HepG2 (cell line): Measurements from ENCODE around the gene CARHSP1. TPM values are rescaled to one million over a fixed set of nuclear protein-coding genes. Genes with fewer than 3 reads are reported as not detected.
A peak's percentile ranks its signal among the peaks of the same experiment; 100 is the strongest.

Experiments
- CHD4 ChIP-seq: fragments of 200-600 bp; sonication (generic); IDR thresholded peaks from 2 replicates; pipeline ENCODE4 v1.7.0; 2017; ENCODE audit warnings: mild to moderate bottlenecking, low read length, borderline replicate concordance
- SIN3A ChIP-seq: IDR thresholded peaks from 2 replicates; pipeline ENCODE4 v1.6.1; 2011; ENCODE audit warnings: low read depth, mild to moderate bottlenecking, control low read depth, low read length, borderline replicate concordance
- ZFP82 ChIP-seq: sonication (generic); formaldehyde crosslinking; IDR thresholded peaks from 2 replicates; pipeline ENCODE4 v1.5.1; 2020; ENCODE audit warnings: mild to moderate bottlenecking, missing genetic modification reagents, borderline replicate concordance
- ZNF33B ChIP-seq: sonication (generic); formaldehyde crosslinking; IDR thresholded peaks from 2 replicates; pipeline ENCODE4 v1.5.1; 2020; ENCODE audit warnings: mild to moderate bottlenecking, missing genetic modification reagents
- polyA plus RNA-seq, 8 experiments: library from polyadenylated mRNA; depleted of rRNA in 3 of 8; stranded (reverse) in 7 of 8; unstranded in 1 of 8; fragments of >200 nt; fragmentation: Illumina TruSeq in 4 of 8; extraction: Trizol in 4 of 8; gene quantifications; 2 replicates each; pipeline versions ENCODE4 v1.2.1 to v1.2.3, GENCODE V29; 2011 to 2016; ENCODE audit warnings: low read depth in 4 of 8, missing spikeins in 1 of 8, mixed read lengths in 1 of 8; ENCODE audit not compliant: insufficient read depth in 1 of 8
- total RNA-seq, 5 experiments: library from RNA; depleted of rRNA; stranded (reverse); fragments of >200 nt; fragmentation: Illumina TruSeq; extraction: Trizol; gene quantifications; 2 replicates each; pipeline ENCODE4 v1.2.3, GENCODE V29; 2016; ENCODE audit warnings: low read depth in 1 of 5
- TF ChIP-seq, protein P1 (sequence below): sonication (generic); formaldehyde crosslinking; IDR thresholded peaks from one replicate; pipeline ENCODE4 v1.5.1; 2020; ENCODE audit warnings: mild to moderate bottlenecking, missing genetic modification reagents; ENCODE audit errors: not compliant biosample characterization
- TF ChIP-seq, protein P2 (sequence below): sonication (generic); formaldehyde crosslinking; IDR thresholded peaks from 2 replicates; pipeline ENCODE4 v1.5.1; 2020; ENCODE audit warnings: mild to moderate bottlenecking, missing genetic modification reagents, borderline replicate concordance
- TF ChIP-seq, protein P3 (sequence below): sonication (generic); formaldehyde crosslinking; IDR thresholded peaks from 2 replicates; pipeline ENCODE4 v1.4.0; 2020; ENCODE audit warnings: missing genetic modification reagents, mild to moderate bottlenecking, borderline replicate concordance
- TF ChIP-seq, protein P4 (sequence below): sonication (generic); formaldehyde crosslinking; IDR thresholded peaks from 2 replicates; pipeline ENCODE4 v1.8.0; 2022; ENCODE audit warnings: missing genetic modification reagents, mild to moderate bottlenecking, borderline replicate concordance

The CARHSP1 gene
- total and polyA plus RNA-seq, 2 of the 13 experiments (the other 11 are each of a cell fraction or from before 2014, with no cell fraction given) = 173 to 345 TPM

DNA sequence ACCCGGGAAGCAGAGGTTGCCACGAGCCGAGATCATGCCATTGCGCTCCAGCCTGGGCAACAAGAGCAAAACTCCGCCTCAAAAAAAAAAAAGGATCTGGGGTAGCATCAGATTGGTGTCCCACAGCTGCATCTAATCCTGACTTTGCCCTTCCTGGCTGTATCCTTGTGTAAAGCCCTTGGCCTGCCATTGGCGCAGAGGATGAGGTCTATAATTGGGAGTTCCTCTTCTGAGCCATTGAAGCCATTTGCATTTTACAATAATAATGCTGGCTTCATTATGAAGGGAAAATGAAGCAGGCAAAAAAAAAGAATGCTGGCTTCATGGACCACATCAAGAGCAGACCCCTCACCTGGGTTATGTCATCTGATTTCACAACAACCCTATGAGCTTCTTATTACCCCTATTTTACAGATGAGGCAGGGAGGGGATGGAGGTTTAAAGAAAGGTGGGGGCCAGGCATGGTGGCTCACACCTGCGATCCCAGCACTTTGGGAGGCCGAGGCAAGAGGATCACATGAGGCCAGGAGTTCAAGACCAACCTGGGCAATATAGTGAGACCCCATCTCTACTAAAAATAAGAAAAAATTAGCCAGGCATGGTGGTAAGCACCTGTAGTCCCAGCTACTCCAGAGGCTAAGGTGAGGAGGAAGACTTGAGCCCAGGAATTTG, 12.2 kb upstream of the CARHSP1 start (continued):
- TF ChIP-seq, protein P1, sequence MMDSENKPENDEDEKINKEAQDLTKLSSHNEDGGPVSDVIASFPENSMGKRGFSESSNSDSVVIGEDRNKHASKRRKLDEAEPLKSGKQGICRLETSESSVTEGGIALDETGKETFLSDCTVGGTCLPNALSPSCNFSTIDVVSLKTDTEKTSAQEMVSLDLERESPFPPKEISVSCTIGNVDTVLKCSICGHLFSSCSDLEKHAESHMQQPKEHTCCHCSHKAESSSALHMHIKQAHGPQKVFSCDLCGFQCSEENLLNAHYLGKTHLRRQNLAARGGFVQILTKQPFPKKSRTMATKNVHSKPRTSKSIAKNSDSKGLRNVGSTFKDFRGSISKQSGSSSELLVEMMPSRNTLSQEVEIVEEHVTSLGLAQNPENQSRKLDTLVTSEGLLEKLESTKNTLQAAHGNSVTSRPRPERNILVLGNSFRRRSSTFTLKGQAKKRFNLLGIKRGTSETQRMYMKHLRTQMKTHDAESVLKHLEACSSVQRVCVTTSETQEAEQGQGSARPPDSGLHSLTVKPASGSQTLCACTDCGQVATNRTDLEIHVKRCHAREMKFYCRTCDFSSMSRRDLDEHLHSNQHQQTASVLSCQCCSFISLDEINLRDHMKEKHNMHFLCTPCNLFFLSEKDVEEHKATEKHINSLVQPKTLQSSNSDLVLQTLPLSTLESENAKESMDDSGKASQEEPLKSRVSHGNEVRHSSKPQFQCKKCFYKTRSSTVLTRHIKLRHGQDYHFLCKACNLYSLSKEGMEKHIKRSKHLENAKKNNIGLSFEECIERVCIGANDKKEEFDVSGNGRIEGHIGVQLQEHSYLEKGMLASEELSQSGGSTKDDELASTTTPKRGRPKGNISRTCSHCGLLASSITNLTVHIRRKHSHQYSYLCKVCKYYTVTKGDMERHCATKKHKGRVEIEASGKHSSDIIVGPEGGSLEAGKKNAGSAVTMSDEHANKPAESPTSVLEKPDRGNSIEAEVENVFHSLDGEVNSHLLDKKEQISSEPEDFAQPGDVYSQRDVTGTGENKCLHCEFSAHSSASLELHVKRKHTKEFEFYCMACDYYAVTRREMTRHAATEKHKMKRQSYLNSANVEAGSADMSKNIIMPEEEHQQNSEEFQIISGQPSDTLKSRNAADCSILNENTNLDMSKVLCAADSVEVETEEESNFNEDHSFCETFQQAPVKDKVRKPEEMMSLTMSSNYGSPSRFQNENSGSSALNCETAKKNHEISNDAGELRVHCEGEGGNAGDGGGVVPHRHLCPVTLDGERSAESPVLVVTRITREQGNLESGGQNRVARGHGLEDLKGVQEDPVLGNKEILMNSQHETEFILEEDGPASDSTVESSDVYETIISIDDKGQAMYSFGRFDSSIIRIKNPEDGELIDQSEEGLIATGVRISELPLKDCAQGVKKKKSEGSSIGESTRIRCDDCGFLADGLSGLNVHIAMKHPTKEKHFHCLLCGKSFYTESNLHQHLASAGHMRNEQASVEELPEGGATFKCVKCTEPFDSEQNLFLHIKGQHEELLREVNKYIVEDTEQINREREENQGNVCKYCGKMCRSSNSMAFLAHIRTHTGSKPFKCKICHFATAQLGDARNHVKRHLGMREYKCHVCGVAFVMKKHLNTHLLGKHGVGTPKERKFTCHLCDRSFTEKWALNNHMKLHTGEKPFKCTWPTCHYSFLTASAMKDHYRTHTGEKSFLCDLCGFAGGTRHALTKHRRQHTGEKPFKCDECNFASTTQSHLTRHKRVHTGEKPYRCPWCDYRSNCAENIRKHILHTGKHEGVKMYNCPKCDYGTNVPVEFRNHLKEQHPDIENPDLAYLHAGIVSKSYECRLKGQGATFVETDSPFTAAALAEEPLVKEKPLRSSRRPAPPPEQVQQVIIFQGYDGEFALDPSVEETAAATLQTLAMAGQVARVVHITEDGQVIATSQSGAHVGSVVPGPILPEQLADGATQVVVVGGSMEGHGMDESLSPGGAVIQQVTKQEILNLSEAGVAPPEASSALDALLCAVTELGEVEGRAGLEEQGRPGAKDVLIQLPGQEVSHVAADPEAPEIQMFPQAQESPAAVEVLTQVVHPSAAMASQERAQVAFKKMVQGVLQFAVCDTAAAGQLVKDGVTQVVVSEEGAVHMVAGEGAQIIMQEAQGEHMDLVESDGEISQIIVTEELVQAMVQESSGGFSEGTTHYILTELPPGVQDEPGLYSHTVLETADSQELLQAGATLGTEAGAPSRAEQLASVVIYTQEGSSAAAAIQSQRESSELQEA (CRISPR knock-in tag) = peak; percentile 2
- TF ChIP-seq, protein P2, sequence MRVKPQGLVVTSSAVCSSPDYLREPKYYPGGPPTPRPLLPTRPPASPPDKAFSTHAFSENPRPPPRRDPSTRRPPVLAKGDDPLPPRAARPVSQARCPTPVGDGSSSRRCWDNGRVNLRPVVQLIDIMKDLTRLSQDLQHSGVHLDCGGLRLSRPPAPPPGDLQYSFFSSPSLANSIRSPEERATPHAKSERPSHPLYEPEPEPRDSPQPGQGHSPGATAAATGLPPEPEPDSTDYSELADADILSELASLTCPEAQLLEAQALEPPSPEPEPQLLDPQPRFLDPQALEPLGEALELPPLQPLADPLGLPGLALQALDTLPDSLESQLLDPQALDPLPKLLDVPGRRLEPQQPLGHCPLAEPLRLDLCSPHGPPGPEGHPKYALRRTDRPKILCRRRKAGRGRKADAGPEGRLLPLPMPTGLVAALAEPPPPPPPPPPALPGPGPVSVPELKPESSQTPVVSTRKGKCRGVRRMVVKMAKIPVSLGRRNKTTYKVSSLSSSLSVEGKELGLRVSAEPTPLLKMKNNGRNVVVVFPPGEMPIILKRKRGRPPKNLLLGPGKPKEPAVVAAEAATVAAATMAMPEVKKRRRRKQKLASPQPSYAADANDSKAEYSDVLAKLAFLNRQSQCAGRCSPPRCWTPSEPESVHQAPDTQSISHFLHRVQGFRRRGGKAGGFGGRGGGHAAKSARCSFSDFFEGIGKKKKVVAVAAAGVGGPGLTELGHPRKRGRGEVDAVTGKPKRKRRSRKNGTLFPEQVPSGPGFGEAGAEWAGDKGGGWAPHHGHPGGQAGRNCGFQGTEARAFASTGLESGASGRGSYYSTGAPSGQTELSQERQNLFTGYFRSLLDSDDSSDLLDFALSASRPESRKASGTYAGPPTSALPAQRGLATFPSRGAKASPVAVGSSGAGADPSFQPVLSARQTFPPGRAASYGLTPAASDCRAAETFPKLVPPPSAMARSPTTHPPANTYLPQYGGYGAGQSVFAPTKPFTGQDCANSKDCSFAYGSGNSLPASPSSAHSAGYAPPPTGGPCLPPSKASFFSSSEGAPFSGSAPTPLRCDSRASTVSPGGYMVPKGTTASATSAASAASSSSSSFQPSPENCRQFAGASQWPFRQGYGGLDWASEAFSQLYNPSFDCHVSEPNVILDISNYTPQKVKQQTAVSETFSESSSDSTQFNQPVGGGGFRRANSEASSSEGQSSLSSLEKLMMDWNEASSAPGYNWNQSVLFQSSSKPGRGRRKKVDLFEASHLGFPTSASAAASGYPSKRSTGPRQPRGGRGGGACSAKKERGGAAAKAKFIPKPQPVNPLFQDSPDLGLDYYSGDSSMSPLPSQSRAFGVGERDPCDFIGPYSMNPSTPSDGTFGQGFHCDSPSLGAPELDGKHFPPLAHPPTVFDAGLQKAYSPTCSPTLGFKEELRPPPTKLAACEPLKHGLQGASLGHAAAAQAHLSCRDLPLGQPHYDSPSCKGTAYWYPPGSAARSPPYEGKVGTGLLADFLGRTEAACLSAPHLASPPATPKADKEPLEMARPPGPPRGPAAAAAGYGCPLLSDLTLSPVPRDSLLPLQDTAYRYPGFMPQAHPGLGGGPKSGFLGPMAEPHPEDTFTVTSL = 0 out of 2 replicates have a peak, but pooled peaks have one; percentile 51
- 0 out of 2 replicates have a peak, but pooled peaks have one; percentile 43 for TF ChIP-seq ZFP82 (CRISPR knock-in tag)
- no peak for TF ChIP-seq SIN3A
- TF ChIP-seq ZNF33B (CRISPR knock-in tag) = 0 out of 2 replicates have a peak, but pooled peaks have one; percentile 11
- TF ChIP-seq, protein P3, sequence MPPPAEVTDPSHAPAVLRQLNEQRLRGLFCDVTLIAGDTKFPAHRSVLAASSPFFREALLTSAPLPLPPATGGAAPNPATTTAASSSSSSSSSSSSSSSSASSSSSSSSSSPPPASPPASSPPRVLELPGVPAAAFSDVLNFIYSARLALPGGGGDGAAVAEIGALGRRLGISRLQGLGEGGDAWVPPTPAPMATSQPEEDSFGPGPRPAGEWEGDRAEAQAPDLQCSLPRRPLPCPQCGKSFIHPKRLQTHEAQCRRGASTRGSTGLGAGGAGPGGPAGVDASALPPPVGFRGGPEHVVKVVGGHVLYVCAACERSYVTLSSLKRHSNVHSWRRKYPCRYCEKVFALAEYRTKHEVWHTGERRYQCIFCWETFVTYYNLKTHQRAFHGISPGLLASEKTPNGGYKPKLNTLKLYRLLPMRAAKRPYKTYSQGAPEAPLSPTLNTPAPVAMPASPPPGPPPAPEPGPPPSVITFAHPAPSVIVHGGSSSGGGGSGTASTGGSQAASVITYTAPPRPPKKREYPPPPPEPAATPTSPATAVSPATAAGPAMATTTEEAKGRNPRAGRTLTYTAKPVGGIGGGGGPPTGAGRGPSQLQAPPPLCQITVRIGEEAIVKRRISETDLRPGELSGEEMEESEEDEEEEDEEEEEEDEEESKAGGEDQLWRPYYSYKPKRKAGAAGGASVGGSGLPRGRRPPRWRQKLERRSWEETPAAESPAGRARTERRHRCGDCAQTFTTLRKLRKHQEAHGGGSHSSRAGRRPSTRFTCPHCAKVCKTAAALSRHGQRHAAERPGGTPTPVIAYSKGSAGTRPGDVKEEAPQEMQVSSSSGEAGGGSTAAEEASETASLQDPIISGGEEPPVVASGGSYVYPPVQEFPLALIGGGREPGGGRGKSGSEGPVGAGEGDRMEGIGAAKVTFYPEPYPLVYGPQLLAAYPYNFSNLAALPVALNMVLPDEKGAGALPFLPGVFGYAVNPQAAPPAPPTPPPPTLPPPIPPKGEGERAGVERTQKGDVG (CRISPR knock-in tag) = no peak
- TF ChIP-seq CHD4 = 0 out of 2 replicates have a peak, but pooled peaks have one; percentile 59
- TF ChIP-seq, protein P4, sequence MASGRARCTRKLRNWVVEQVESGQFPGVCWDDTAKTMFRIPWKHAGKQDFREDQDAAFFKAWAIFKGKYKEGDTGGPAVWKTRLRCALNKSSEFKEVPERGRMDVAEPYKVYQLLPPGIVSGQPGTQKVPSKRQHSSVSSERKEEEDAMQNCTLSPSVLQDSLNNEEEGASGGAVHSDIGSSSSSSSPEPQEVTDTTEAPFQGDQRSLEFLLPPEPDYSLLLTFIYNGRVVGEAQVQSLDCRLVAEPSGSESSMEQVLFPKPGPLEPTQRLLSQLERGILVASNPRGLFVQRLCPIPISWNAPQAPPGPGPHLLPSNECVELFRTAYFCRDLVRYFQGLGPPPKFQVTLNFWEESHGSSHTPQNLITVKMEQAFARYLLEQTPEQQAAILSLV (CRISPR knock-in tag) = peak; percentile 34; the same call in 1 of the 2 replicates
